ENCODE data around the gene WDR33.

WDR33 gene

DNA sequence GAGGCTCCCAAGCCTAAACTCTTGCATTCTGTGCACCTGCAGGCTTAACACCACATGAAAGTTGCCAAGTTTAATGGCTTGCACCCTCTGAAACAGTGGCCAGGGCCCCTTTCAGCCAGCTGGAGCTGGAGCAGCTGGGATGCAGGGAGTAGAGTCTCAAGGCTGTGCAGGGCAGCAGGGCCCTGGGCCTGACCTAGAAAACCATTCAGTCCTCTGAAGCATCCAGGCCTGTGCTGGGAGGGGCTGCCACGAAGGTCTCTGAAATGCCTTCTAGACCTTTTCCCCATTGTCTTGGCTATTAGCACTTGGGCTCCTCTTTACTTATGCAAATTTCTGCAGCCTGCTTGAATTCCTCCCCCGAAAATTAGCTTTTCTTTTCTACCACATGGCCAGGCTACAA is 120.3 kb downstream of the WDR33 start:
- DNase-seq, result no peak

DNA sequence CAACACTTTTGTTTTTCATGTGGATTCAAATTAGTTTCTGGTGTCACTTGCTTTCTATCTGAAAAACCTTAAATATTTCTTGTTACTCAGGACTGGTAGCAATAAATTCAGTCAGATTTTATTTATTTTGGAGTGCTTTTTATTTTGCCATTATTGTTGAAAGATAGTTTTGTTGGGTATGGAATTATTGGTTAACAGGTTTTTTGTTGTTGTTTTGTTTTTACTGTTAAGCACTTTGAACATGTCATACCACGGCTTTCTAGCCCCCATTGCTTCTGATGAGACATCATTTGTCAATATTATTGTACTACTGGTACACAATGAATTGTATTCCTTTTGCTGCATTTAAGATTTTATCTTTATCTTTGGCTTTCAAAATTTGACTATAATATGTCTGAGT is 122.6 kb downstream of the WDR33 start:
- DNase-seq, result no peak

DNA sequence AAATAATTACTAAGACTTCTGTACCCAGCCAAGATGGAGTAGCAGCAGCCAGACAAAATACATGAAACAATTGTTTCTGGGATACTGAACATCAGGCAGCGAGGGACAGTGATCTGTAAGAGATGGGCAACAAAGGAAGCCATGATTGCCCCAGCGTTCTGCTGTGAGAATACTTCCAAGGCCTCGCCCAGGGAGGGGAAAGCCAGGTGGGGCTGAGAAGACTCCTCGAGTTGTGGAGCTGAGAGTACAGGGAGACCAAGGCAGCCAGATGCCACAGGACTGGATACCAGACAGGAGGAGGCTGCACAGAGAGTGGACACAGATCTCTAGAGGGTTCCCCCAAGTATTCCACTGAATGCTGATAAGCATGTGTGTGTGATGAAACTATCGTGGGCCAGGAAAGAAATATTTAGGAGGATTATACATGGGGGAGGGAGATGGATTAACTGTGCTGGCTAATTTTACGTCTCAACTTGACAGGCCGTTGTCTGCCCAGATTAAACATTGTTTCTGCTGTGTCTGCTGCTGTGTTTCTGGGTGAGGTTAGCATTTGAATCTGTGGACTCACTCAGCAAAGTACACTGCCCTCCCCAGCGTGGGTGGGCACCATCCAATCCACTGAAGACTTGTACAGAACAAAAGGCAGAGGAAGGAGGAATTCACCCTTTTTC is 125.4 kb downstream of the WDR33 start:
- no peak for DNase-seq

DNA sequence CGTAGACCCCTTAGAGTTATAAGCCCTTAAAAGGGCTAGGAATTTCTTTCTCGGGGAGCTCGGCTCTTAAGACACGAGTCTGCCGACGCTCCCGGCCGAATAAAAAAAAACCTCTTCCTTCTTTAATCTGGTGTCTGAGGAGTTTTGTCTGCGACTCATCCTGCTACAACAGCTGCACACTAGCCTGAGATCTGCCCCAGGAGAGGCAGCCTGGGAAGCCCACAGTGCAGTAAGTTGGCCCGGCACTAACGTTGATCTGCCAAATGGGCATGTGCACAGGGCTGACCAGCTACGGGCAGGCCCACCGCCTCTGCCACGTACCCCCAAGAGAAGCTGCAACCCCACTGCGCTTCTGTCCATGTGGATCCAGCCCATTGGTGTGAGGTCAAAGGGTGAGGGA is 127.2 kb downstream of the WDR33 start:
- no peak for DNase-seq

DNA sequence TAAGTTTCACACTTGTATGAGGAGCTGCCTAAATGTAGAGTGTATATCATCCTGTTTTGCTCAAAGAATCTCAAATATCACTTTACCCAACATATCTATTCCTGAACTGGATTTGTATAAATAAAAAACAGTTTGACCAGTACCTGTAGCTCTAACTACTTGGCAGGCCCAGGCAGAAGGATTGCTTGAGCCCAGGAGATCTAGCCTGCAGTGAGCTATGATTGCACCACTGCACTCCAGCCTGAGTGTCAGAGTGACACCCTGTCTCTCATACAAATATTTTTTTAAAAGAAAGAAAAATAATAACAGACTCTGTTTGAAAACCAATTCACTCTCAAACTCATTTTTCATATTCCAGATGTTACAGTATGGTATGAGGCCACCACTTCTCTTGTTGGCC is 127.9 kb downstream of the WDR33 start:
- DNase-seq, result no peak

DNA sequence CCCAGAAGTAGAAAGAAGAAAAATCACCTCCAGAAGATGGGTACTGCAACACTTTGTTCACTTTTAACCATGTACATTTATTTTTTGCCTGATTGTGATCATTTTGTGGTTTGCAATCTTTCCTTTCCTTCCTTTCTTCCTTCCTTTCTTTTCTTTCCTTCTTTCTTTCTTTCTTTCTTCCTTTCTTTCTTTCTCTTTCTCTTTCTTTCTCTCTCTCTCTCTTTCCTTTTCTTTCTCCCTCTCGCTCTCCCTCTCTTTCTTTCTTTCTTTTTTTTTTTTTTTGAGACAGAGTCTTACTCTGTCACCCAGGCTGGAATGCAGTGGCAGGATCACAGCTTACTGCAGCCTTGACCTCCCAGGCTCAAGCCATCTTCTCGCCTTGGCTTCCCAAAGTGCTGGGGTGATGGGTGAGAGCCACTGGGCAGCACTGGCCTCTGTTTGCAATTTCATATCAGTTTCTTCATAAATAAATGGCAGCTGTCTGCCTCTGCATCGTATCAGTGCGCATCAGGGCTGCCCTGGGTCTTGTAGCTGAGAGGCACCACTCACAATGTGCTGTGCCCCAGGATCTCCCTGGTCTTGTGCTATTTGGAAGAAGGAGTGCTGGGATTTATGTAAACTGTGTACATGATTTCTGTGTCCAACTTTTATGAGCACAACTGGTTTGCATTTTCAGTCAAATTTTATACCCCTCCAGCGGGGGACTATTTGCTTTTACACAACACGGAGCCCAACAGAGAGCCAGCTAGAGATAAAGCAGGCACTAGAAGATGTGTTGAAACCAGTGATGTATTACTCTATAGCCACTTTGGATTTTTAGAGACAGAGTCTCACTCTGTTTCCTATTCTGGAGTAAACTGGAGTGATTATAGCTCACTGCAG is 128.8 kb downstream of the WDR33 start:
- no peak for DNase-seq

DNA sequence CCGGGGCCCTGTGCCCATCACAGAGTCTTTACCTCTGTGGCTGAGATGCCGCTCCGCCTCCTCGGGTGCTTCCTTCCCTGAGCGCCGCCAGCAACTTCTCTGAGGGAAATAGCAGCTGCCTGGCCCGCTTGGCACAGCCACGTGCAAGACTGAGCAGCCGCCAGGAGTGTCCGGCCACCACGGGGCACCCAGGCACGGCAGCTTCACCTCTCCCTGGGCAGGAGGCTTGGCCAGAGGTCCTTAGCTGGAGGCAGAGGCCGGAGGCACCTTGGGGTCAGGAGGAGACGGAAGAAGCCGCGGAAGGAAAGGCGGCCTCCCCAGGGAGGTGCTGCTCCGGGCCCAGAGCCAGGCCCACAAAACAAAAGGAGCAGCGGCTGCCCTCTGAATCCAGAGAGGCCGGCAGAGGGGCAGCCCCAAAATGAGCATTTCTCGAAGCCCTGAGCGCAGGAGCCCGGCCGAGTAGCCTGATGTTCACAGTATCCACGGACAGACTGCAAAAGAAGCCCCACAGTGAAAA is 129.6 kb downstream of the WDR33 start:
- no peak for DNase-seq

DNA sequence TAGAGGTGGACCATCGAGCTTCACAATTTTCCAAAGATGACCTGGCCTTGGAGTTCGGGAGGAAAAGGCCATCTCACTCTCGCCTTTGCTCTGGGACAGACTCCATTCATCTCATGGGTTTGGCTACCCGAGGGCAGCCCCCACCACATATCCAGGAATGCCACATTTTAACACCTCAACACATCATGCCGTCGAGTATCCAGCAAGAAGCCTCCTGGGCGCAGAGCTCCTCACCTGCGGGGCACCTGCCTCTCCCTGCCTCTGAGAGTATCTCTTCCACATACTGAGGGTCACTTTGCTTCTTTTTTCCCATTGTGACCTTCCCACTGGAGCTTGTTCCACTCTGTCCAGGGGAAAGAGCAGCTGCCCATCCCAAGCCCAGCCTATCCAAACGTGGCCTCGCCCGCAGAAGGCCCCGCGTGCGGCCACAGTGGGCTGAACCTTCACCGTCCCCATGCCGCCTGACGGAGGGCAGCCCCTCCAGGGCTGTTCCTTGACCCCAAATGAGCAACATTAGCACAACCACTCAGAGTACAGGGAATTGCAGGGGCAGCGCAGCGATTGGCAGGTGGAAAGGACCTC is 130.2 kb downstream of the WDR33 start:
- DNase-seq, result no peak

DNA sequence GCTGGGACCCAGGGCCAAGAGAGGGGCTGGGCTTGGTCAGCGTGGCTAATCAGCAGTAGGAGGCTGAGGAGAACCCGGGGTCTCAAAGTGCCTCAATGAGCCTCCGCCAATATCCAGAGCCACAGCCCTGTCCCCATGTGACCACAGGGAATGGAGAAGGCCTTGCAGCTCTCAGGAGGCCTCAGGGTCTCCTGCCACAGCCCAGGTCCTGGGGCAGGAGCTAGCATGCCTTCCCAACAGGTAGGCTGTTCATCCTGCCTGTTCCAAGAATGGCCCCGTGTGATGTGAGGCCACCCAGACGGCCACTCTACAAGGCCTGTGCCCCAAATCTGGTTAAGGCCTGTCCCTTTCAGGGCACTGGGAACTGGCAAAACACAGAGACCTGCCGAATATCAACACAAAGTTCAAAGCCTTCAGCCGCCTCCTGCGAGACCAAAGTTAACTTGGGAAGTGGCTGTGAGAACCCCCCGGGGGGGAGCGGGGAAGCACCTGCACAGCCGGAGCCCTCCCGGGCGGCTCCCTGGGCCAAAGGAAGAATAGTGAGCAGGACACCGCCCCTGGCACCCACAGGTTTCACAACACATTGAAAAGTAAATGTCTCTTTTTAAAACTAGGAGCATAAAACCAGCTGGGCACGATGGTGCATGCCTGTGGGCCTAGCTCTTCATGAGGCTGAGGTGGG is 131.2 kb downstream of the WDR33 start:
- no peak for DNase-seq

DNA sequence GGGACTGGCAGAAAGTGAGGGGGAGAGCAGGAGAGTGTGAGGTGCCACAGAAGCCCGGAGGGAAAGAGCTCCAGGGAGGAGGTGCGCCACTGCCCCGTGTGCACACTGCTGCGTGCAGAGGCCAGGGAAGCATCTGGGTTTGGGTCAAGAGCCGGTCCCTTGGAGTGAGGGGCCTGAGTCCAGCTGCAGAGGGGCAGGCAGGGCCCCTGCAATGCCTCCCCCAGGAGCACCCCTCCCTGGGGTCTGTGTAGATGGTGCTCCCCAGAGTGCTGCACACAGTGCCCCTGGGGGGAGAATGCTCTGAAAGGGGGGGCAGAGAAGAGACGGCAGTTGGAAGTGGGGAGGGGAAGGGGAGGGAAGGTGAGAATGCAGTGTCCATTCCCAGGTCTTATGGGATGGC is 132.0 kb downstream of the WDR33 start:
- no peak for DNase-seq

DNA sequence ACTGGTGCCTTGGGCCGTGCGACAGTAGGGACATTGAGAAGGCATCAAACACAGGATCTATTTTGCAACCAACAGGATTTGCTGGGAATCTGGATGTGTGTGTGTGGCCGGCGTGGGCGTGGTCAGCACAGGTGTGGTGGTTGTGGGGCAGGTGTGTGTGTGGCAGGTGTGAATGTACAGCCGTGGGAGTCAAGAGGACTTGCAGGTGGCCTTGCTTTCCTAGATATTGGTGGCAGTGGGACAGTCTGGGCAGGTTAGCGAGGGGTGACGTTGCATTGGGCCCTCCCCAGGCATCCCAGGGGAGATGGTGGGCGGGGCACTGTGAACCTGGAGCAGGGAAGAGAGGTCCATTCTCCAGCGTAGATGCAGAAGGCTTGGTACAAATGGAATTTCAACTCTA is 132.4 kb downstream of the WDR33 start:
- no peak for DNase-seq

DNA sequence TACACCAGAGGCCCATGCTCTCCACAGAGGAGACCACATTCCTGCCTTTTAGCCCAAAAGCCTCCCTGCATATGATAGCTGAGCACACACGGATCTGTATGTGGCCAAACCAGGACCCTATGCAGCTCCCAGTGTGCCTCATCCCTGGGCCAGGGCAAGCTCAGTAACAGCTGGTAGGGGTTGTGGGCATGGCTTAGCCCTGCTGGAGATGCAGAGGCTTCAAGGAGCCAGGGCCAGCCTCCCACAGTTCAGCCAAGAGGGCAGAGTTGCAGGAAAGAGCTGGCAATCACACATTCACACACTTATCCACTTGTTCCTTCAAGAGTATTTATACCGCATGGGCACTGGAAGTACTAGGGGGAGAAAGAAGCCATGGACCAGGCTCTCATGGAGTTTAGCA is 134.1 kb downstream of the WDR33 start:
- no peak for DNase-seq

DNA sequence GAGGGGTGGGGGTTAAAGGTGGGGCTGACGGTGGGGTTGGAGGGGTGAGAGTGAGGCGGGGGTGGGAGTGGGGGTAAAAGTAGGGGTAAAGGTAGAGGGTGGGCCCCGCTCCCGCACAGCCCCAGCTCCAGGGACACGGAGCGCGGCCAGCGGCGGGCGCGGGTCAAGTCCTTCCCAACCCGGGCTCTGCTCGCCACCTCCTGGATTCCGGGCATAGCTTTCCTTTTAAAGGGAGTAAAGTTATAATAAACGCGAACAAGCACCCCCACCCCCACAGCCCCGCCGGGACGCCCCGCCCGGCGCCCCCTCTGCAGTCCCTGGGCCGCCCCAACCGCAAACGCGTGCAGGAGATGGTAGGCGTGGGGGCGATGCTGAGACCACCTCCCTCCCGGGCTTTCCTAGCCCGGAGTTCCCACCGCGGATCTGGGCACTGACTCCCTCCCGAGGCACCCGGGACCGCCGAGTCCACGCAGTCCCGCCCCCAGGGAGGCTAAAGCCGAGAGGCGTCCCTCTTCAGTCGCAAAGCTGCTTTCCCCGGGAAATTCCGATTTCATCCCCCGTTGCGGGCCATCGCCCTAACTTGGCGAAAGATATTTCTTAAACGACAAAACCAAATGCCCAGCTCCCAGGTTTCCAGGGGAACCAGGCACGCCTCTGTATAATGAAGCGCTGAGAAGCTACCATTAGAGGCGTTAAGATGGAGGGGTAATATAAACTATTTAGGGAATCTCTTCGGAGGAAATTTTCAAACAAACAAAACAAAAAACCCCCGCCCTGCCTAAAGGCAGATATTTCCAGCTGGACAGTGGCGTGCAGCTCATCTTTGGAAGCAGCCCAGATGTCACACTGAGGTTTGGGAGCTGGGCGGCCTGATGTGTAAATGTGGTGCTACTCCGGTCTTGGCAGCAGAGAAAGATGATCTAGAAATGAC is 135.4 kb downstream of the WDR33 start, which contains the start of gene LIMS2:
Gene LIMS2 (minus strand): TSS at position 200 of the 931 bp plus-strand sequence. CDS start 506 bp downstream, outside the sequence.
- peak; percentile 82 to 93 for DNase-seq

DNA sequence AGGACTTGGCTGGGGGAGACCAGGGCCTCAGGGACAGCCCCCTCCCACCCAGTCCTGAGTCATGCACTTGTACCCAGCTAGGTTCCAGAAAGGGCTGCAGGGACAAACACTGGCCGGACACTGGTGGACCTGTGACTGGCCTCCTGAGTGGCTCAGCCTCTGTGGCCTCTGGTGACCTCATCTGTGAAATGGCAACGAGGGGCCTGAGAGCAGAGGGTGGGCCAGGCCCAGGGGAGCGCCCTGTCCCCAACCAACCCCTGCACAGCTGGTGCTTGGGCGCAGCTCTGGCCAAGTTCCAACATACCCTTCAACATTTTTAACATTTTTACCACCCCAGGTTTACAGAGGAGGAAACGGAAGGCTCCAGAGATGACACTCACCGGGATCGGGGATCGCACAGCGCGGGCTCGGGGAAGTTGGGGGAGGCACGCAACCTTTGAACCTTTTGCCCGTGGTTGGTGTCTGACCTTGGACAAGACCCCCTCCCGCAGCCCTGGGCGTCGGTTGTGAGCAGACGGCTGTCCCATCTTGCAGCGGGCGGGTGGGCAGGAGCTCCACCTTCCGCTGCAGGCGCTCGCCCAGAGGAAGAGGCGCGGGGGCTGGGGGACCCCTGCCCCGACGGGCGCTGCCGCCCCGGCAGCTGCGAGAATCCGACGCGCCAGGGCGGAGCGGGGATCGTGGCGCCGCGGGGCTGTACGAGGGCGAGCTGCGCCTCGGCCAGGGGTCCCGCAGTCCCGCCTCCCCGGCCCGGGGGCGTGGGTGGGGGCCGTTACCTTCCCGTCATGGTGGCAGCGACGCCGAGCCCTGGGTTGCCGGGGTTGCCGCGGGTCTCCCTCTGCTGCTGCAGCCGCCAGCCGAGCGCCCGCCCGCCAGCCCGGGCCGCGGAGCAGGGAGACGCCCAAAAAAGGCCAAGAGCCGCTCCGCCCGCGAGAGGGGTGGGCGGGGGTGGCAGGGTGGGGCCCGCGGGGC is 136.4 kb downstream of the WDR33 start:
- DNase-seq, result peak; percentile 16 to 78

DNA sequence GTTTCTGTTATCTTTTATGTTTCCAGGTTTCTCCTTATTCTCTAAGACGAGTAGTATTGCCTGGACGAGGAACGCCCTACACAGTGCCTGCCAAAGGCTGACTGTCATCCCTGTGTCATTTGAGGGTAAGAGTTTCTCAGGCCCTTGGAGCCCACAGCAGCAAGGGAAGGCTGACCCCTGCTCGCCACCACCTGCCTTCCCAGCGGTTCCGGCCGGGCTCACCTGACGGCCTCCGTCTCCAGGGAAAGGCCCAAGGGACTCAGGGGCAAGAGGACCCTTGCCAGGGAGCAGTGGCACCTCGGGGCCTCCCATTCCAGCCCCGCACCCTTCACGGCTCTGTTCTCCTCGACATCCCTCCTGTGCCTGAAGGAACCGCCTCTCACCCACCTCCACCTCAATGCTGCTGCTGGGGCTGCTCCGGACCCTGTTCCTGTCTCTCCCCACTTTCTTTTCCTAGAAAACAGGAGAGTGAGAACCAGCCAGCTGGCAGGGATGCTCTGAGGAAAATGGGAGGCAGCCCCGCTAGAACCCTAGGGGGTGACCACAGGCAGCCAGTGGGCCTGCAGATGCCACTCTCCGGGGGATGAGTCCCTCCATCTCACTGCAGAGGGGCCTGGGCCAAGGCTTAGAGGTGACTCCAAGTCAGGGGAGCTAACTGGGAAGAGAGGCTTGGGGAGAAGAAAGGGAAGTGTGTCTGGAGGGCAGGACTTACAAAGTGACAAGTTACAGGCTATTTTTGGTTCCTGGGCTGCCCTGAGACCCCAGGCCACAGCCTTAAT is 137.5 kb downstream of the WDR33 start:
- peak in 1 of 2 donors; percentile 34 for DNase-seq

DNA sequence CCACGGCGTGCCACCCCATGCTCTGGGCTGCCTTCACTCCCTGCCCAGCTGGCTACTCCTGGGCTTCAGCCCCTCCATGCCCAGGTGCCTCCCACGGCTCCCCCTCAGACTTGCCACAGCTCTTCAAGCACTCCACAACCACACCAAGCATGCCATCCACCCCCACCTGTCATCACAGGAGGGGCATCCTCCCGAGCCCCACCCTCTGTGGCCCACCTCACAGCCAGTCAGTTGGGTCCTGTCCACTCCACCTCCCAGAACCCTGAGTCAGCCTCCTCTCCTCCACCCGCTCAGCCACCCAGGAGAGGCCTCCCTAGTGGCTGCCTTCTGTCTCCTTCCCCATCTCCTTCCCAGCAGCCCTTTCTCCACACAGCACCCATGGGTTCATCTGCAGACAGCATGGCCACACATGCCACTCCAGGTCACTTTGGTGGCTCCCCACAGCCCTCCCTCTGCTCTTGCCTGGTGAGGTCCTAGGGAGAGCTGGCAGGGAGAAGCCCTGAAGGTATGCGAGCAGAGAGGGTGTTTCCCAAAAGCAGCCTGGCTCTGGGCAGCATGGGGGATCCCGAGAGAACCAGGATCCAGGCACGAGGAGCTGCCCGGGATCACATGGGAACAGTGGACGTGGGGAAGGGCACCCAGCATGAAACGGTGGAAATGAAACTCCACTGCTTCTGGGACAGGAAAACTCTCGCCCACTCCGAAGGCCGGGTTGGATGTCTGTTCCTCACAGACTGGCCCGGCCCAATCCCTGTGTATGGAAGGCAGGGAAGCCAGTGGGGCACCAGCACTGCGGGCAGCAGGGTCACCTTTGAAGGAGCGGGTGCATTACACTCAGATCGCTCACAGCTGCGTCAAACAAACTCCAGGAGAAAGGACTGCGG is 138.4 kb downstream of the WDR33 start:
- peak in 1 of 2 donors; percentile 80 for DNase-seq

DNA sequence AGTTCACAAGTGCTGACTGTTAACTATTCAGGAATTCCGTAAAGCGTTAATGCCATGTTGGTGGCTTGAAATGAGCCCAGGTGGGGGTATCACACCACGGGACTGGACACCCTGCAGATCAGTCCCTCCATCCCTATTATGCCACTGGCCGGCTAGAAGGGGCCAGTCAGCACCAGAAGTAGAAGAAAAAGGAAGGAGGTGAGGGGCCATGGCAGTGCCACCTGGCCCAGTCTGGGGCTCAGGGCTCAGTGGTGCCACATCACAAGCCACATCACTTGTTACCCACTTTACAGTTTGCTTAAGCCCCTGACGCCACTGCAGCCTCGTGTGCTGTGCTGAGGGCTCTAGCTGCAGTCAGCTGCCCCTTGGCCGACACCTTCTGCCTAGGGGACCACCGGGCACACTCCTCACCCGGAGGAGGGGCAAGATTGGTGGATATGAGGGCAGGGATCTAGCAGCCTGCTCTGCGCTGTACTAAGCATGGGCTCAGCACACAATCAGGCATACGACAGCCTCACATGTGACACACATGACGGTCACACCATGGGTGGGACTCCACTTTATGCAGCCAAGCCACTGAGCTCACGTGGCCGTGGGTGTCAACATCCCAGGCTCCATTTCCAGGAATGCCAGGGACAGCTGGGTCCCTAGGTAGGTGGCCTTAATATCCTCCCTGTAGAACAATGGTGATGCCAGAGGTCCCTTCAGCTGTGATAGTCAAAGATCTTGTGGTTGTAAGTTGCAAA is 139.2 kb downstream of the WDR33 start:
- DNase-seq, result peak in 1 of 2 donors; percentile 30

DNA sequence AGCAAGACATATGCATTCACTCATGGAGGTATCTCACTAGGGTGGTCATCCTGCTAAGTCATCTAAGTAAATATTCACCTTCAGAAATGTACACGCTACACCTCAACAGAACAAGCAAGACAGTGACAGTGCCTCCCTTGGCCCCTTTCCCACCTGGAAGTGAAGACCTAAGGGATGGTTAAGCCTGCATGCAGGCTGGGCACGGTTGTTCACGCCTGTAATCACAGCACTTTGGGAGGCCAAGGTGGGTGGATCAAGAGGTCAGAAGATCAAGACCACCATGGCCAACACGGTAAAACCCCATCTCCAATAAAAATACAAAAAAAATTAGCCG is 140.0 kb downstream of the WDR33 start:
- DNase-seq, result no peak
